ENCODE data around the gene HS6ST3. TPM values are rescaled to one million over a fixed set of nuclear protein-coding genes. Genes with fewer than 3 reads are reported as not detected.

The HS6ST3 gene
- total RNA-seq, 1 donor from 2014 or later: 4.7 TPM

DNA sequence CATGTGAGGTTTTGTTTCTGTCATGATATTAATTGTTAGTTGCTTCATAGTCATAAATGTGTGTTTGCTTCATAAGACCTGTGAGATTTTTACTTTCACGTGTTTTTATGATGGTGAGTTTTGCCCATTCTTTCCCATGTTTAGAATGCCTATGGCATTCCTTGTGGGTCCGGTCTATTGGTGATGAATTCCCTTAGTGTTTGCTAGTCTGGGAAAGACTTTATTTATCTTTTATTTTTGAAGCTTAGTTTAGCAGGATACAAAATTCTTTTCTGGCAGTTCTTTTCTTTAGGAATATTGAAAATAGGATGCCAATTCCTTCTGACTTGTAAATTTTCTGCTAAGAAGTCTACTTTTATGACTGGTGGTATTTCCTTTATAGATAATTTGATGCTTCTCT, 571.7 kb downstream of the HS6ST3 start:
- no peaks in the 10 kb centered on the region for H3K36me3 Mint-ChIP-seq
- H3K4me1 Mint-ChIP-seq (ENCODE audit: unreplicated experiment): no peaks in the 10 kb centered on the region
- no peaks in the 10 kb centered on the region for H3K27me3 Mint-ChIP-seq
- H3K9me3 Mint-ChIP-seq: peaks cover 16% of the 10 kb centered on the region
- no peak overlapping the region for H3K27ac Mint-ChIP-seq
- DNase-seq (ENCODE audit: extremely low spot score, unreplicated experiment): no peak
- H3K4me3 Mint-ChIP-seq: no peak overlapping the region
- TF ChIP-seq, protein P1, sequence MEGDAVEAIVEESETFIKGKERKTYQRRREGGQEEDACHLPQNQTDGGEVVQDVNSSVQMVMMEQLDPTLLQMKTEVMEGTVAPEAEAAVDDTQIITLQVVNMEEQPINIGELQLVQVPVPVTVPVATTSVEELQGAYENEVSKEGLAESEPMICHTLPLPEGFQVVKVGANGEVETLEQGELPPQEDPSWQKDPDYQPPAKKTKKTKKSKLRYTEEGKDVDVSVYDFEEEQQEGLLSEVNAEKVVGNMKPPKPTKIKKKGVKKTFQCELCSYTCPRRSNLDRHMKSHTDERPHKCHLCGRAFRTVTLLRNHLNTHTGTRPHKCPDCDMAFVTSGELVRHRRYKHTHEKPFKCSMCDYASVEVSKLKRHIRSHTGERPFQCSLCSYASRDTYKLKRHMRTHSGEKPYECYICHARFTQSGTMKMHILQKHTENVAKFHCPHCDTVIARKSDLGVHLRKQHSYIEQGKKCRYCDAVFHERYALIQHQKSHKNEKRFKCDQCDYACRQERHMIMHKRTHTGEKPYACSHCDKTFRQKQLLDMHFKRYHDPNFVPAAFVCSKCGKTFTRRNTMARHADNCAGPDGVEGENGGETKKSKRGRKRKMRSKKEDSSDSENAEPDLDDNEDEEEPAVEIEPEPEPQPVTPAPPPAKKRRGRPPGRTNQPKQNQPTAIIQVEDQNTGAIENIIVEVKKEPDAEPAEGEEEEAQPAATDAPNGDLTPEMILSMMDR (conservative IDR thresholded peaks at IDR 0.05): no peak

DNA sequence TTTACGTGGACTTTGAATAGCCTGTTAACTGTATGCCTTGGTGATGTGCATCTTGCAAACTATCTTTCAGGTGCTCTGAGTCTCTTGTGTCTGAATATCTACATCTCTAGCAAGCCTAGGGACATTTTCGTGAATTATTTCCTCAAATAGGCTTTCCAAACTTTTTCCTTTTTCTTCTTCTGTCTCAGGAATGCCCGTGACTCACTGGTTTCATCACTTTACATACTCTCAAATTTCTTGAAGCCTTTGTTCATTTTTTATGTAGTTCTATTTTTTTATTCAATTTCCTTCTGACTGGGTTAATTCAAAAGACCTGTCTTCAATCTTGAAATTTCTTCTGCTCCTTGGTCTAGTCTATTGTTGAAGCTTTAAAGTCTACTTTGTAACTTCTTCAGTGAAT, 572.1 kb downstream of the HS6ST3 start:
- Mint-ChIP-seq H3K27ac (no peak overlapping the region), H3K27me3 (no peaks in the 10 kb centered on the region), H3K36me3 (no peaks in the 10 kb centered on the region), H3K4me3 (no peak overlapping the region), H3K4me1 (ENCODE audit: unreplicated experiment) (no peaks in the 10 kb centered on the region), H3K9me3 (peaks cover 16% of the 10 kb centered on the region)
- no peak for DNase-seq (ENCODE audit: extremely low spot score, unreplicated experiment)
- TF ChIP-seq, protein P1 (conservative IDR thresholded peaks at IDR 0.05): no peak

DNA sequence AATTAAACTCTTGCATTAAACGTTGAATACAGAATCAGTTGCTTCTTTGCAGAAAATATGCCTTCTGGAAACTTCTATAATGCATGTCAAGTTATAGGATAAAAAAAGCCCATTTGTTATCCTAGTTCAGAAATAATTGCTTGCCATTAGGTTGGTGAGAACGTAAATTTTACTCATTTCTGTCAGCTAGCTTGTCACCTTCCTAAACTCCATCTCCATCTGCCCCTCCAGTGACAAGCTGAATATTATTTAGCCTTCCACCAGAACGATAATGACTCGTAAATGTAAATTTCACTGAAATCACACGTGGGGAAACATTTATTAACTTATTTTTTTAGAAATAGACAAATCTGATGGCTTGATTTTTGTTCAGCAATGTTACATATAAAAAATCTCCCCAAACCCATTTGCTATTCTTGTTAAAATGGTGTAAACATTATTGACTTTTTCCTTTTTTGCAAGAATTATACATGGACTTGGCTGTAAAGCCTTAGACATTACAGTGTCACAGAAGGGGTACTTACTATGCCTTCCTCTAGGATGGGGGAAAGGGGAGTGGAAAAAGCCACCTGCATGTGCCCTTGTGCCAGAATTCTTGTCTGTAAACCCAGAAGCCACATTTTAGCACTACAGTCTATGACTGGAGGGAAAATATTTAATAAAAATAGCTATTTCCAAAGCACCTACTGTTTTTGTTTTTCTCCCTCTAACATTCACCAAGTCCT, 577.5 kb downstream of the HS6ST3 start:
- H3K9me3 Mint-ChIP-seq: peaks cover 3% of the 10 kb centered on the region
- H3K4me1 Mint-ChIP-seq (ENCODE audit: unreplicated experiment): no peaks in the 10 kb centered on the region
- TF ChIP-seq, protein P1 (conservative IDR thresholded peaks at IDR 0.05): no peak
- no peaks in the 10 kb centered on the region for H3K36me3 Mint-ChIP-seq
- no peak for DNase-seq (ENCODE audit: extremely low spot score, unreplicated experiment)
- no peaks in the 10 kb centered on the region for H3K27me3 Mint-ChIP-seq
- H3K27ac Mint-ChIP-seq: no peak overlapping the region
- no peak overlapping the region for H3K4me3 Mint-ChIP-seq

DNA sequence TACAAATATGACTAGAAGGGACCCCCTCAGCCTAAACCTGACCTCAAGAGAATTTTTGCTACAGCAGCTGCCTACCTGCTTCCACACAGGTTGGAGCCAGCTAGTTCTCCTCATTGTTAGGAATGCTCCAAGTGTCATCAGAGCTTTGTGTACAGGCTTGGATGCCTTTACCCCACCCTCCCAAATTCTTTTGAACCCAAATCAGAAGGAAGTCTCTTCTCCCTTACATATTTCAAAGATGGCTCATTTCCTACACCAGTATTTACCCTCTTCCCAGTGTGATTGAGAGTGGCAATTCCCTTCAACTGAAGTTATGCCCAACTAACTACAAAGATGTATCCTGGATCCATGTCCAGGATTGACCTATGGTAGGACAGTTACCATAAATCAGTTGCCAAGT, 581.2 kb downstream of the HS6ST3 start:
- Mint-ChIP-seq H3K4me3 (no peak overlapping the region), H3K4me1 (ENCODE audit: unreplicated experiment) (no peaks in the 10 kb centered on the region), H3K9me3 (no peaks in the 10 kb centered on the region), H3K36me3 (no peaks in the 10 kb centered on the region), H3K27me3 (no peaks in the 10 kb centered on the region), H3K27ac (no peak overlapping the region)
- no peak for DNase-seq (ENCODE audit: extremely low spot score, unreplicated experiment)
- TF ChIP-seq, protein P1 (conservative IDR thresholded peaks at IDR 0.05): no peak

DNA sequence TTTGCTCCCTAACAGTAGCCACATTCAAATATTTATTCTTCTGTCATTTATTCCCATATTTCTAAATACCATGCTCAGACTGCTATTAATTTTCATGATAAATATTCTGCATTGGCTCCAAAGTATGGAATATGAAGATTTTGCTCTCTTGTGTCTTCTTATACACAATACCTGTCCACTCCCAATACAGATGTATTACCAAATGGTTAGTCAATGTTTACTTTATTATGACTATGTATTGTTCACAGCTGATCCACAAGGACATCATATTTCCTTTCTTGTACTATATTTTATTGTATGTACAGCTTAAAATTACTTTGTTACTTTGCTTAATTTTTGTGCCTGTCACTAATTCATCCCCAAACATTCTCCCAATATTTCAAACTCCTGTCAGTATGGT, 582.1 kb downstream of the HS6ST3 start:
- H3K27ac Mint-ChIP-seq: no peak overlapping the region
- H3K36me3 Mint-ChIP-seq: no peaks in the 10 kb centered on the region
- TF ChIP-seq, protein P1 (conservative IDR thresholded peaks at IDR 0.05): no peak
- no peak overlapping the region for H3K4me3 Mint-ChIP-seq
- peaks cover 4% of the 10 kb centered on the region for H3K9me3 Mint-ChIP-seq
- no peaks in the 10 kb centered on the region for H3K27me3 Mint-ChIP-seq
- H3K4me1 Mint-ChIP-seq (ENCODE audit: unreplicated experiment): no peaks in the 10 kb centered on the region
- no peak for DNase-seq (ENCODE audit: extremely low spot score, unreplicated experiment)
